Transverse colon (tissue), 4 donors: ENCODE results near the gene LMAN1L. TPM values are rescaled to one million over a fixed set of nuclear protein-coding genes. Genes with fewer than 3 reads are reported as not detected.

Source experiments
- DNase-seq: peaks from one replicate; pipeline ENCODE4 v3.0.0-alpha.2; 2019
- H3K27ac ChIP-seq, 4 donors: fragments of 200-600 bp; sonication (generic); 2 replicates each; pipeline ENCODE4 v1.5.1; 2016 to 2018; ENCODE audit warnings: inconsistent platforms in 4 of 4
- H3K27me3 ChIP-seq: fragments of 200-600 bp; sonication (generic); 2 replicates; pipeline ENCODE4 v1.5.1; 2017; ENCODE audit warnings: inconsistent platforms
- H3K36me3 ChIP-seq, 4 donors: fragments of 200-600 bp; sonication (generic); 2 replicates each; pipeline ENCODE4 v1.5.1; 2017 to 2019; ENCODE audit warnings: inconsistent platforms in 4 of 4
- H3K4me1 ChIP-seq, 4 donors: fragments of 200-600 bp; sonication (generic); 2 replicates each; pipeline ENCODE4 v1.5.1; 2017 to 2020; ENCODE audit warnings: inconsistent platforms in 4 of 4
- H3K4me3 ChIP-seq, 4 donors: fragments of 200-600 bp; sonication (generic); 1 replicate in 1 of 4; 2 replicates in 3 of 4; pipeline versions ENCODE4 v1.5.1 to v1.6.1; 2017 to 2019; ENCODE audit warnings: inconsistent platforms in 4 of 4
- H3K9me3 ChIP-seq, 2 donors: fragments of 200-600 bp; sonication (generic); 2 replicates each; pipeline ENCODE4 v1.5.1; 2017 to 2019; ENCODE audit warnings: inconsistent platforms in 2 of 2
- EP300 ChIP-seq: sonication (generic); formaldehyde crosslinking; IDR thresholded peaks from one replicate; pipeline ENCODE4 v1.6.1; 2017; ENCODE audit warnings: antibody characterized with exemption, low read depth
- POLR2A ChIP-seq: fragments of 450-650 bp; IDR thresholded peaks from one replicate; pipeline ENCODE4 v1.6.1; 2016; ENCODE audit warnings: antibody characterized with exemption, mild to moderate bottlenecking, moderate library complexity
- POLR2AphosphoS5 ChIP-seq, 3 donors: sonication (generic); formaldehyde crosslinking; IDR thresholded peaks; one replicate each; pipeline ENCODE4 v1.6.1; 2016; ENCODE audit warnings: antibody characterized with exemption in 3 of 3
- WGBS, 2 donors: methylation state at CpG; one replicate each; pipeline ENCODE4 v1.1.5; 2018; ENCODE audit warnings: low coverage in 1 of 2; 5-methylcytosine and 5-hydroxymethylcytosine counted together
- in situ Hi-C, 4 donors: fragments of 200-750 bp; cut with MboI; loops; one replicate each; pipeline versions ENCODE4 v1.15.0 to v1.15.1; 2017; ENCODE audit warnings: low sequenced_read_pairs in 3 of 4, low pct_ligation_motif_present in 1 of 4, low pct_unique_long_range_greater_than_20kb in 1 of 4
- intact Hi-C: fragments of 100-400 bp; cut with DNase I; formaldehyde crosslinking; loops from one replicate; pipeline ENCODE4 v1.15.1; 2023; ENCODE audit warnings: low total_unique reads
- total RNA-seq, 4 donors: library from RNA; depleted of rRNA; stranded (reverse); fragments of >200 nt; gene quantifications; one replicate each; pipeline ENCODE4 v1.1.0, GENCODE V29; 2016
- TF ChIP-seq, protein P1 (sequence below), 5 experiments: fragments of 200-600 bp in 3 of 5; fragments of 450-650 bp in 2 of 5; sonication (generic) in 3 of 5; IDR thresholded peaks; 1 replicate in 2 of 5; 2 replicates in 3 of 5; pipeline ENCODE4 v1.5.1; 2016 to 2017; ENCODE audit warnings: antibody characterized with exemption in 5 of 5, inconsistent platforms in 3 of 5, mild to moderate bottlenecking in 2 of 5, moderate library complexity in 1 of 5

Gene LMAN1L
- total RNA-seq, 4 donors from 2014 or later: 20.2 TPM; not detected in 3

DNA sequence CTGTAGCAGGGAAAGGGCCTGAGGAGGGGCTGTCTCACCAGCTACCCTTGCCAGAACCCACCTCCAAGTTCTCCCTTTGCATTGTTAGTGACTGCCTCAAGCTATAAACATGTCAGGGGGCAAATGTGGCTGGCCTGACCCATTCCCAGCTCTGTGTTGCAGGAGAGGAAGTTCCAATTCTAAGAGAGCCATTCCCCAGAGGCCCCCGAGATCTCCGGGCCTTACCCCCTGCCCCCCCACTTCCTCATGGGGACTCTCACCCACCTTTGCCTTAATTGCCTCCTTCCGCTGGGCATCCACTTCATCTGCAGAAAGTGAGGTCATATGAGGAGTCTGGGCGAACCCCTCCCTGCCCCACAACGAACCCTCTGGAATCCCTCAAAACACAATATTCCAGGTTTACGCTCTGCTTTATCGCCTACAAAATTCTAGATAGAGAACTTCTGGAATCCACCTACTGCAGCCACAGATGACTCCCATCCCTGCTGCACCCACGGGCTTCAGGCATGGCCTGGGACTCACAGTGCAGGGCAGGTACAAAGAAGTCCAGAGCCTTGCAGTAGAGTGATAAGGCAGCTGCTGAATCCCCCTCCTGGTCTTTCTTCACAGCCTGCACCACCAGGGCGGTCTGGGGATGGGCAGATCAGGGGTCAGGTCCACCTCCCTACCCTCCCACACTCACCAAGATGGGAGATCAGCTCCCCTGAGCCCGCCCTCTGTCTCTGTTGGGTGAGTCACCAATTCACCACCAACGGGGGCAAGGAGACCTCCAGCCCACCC lies 26.3 kb downstream of the LMAN1L start:
- WGBS, 2 donors: 85% methylated on average over 11 of the region's 11 CpGs; no CpG with 5 or more reads in 1 of the 2 donors
- H3K4me1 ChIP-seq: peaks cover 19 to 25% (median 24%) of the 10 kb centered on the region in 4 donors
- H3K4me3 ChIP-seq: no peak overlapping the region
- TF ChIP-seq POLR2A: no peak
- TF ChIP-seq, protein P1, sequence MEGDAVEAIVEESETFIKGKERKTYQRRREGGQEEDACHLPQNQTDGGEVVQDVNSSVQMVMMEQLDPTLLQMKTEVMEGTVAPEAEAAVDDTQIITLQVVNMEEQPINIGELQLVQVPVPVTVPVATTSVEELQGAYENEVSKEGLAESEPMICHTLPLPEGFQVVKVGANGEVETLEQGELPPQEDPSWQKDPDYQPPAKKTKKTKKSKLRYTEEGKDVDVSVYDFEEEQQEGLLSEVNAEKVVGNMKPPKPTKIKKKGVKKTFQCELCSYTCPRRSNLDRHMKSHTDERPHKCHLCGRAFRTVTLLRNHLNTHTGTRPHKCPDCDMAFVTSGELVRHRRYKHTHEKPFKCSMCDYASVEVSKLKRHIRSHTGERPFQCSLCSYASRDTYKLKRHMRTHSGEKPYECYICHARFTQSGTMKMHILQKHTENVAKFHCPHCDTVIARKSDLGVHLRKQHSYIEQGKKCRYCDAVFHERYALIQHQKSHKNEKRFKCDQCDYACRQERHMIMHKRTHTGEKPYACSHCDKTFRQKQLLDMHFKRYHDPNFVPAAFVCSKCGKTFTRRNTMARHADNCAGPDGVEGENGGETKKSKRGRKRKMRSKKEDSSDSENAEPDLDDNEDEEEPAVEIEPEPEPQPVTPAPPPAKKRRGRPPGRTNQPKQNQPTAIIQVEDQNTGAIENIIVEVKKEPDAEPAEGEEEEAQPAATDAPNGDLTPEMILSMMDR (IDR thresholded peaks at IDR 0.05): no peak
- TF ChIP-seq EP300: no peak
- TF ChIP-seq POLR2AphosphoS5 (IDR thresholded peaks at IDR 0.05): no peak
- H3K27ac ChIP-seq: no peak overlapping the region
- H3K36me3 ChIP-seq: no peaks in the 10 kb centered on the region
- in situ Hi-C loops: loop anchor here in 1 of 4 donors (10.0 kb wide), 1 partner anchor 66 kb away; the partner anchor contains the start of gene FAM219B
- DNase-seq: no peak
- no peaks in the 10 kb centered on the region for H3K9me3 ChIP-seq
- H3K27me3 ChIP-seq: no peaks in the 10 kb centered on the region
- intact Hi-C loops: no loop called here

DNA sequence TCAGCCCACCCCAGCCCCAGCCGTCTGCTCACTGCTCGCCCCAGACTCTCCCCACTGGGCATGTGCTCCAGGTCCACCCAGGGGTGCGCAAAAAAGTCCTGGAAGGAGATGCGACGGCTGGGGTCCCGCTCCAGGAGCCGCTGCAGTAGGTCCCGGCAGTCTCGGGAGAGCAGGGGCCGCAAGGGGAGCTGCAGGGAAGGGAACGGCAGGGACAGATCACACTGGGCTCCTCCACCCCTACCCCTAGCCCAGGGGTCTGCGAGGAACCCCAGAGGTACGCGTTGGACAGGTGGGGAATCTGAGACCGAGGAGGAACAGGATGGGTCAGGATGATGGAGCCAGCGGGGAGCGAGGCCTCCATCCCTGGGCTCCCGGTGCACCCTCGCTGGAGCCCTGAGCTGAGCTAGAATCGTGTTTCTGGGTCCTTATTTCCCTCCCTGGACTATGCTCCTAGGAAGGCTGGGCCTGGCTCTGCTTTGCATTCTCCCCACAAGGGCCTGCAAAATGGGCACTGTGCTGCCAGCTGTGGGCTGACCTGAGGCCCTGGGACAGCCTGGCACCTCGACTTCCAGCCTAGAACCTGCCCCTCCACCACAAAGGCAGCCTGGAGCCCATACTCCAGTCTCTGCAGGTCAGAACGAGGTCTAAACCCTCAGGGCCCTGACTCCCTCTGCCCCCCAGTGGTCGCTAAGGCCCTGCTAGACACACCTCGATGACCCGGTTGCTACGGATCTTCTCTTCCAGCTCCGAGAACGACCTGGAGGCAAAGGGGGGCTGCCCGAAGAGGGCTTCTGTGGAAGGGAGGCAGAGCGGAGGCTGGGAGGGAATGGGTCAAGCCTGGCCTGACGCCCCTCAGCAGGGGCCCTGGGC lies 27.1 kb downstream of the LMAN1L start:
- intact Hi-C loops: loop anchor here (5.0 to 10.0 kb wide), 2 partner anchors 57 to 115 kb away; partner anchors contain the start of genes CSK and RPP25
- WGBS, 2 donors: 87% methylated on average over 31 of the region's 31 CpGs; no CpG with 5 or more reads in 1 of the 2 donors
- Histone ChIP-seq H3K27ac (no peak overlapping the region), H3K4me3 (no peak overlapping the region), H3K27me3 (no peaks in the 10 kb centered on the region), H3K4me1 (peaks cover 19 to 30% (median 25%) of the 10 kb centered on the region in 4 donors), H3K9me3 (no peaks in the 10 kb centered on the region), H3K36me3 (peaks cover 0 to 3% (median 1%) of the 10 kb centered on the region in 4 donors)
- no peak for TF ChIP-seq EP300
- TF ChIP-seq, protein P1 (IDR thresholded peaks at IDR 0.05): no peak
- in situ Hi-C loops: loop anchor here in 1 of 4 donors (10.0 kb wide), 1 partner anchor 65 kb away; the partner anchor contains the start of gene FAM219B
- DNase-seq: no peak

DNA sequence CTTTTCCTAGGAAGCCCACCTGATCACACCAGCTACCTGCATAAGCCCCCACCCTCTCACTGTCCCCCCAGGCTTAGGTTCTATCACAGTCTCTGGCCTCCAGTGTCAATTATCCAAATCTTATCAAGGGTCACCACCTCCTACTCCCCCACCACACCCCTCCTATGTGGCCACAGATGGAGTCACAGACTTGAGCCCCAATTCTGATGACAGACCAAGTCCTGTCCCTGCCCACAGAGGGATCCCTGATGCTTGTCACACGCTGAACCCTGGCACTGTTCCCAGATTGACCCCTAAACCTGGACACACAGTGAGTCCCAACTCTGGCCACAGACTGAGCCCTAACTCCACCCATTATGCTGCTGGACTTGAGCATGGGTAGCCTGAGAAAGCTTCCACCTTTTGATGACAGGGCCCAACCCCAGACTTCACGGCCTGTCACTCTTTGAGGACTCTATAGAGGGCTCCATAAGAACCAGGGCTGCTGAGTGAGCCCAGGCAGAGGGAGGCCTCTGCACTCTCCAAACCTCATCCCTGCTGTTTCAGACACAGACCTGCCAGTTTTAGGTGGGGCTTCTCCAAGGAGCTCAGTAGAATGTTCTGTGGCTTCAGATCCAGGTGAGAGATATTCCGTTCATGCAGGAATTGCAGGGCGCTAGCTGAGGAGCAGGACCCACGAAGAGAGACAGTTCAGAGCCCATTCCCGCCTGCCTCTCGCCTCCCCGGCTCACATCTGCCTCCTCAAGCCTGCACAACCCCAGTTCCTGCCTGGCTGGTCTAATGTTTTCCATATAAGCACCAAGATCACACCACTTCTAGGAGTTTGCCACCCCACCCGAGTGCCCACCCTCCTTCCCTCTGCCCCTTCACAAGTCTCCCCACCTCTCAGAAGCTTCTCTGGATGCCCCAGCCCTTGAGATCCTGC lies 28.5 kb downstream of the LMAN1L start:
- peaks cover 0 to 7% (median 2%) of the 10 kb centered on the region in 4 donors for H3K36me3 ChIP-seq
- H3K4me1 ChIP-seq: peaks cover 19 to 30% (median 25%) of the 10 kb centered on the region in 4 donors
- no peak for DNase-seq
- peak overlapping the region in 1 of 4 donors; percentile 71 for H3K4me3 ChIP-seq
- no peaks in the 10 kb centered on the region for H3K27me3 ChIP-seq
- TF ChIP-seq, protein P1 (IDR thresholded peaks at IDR 0.05): no peak
- TF ChIP-seq POLR2AphosphoS5 (IDR thresholded peaks at IDR 0.05): no peak
- no peak for TF ChIP-seq POLR2A
- no peak for TF ChIP-seq EP300
- in situ Hi-C loops: no loop called here
- H3K9me3 ChIP-seq: no peaks in the 10 kb centered on the region
- H3K27ac ChIP-seq: no peak overlapping the region
- intact Hi-C loops: loop anchor here (5.0 to 10.0 kb wide), 2 partner anchors 59 to 114 kb away; partner anchors contain the start of genes CSK and RPP25
- WGBS, 2 donors: 84% methylated on average over 6 of the region's 9 CpGs; no CpG with 5 or more reads in 1 of the 2 donors
